ENCODE data around the gene NTRK2. TPM values are rescaled to one million over a fixed set of nuclear protein-coding genes. Genes with fewer than 3 reads are reported as not detected.

The NTRK2 gene
- total and polyA plus RNA-seq, 2 experiments from 2014 or later: 0.03 TPM; not detected in 1

DNA sequence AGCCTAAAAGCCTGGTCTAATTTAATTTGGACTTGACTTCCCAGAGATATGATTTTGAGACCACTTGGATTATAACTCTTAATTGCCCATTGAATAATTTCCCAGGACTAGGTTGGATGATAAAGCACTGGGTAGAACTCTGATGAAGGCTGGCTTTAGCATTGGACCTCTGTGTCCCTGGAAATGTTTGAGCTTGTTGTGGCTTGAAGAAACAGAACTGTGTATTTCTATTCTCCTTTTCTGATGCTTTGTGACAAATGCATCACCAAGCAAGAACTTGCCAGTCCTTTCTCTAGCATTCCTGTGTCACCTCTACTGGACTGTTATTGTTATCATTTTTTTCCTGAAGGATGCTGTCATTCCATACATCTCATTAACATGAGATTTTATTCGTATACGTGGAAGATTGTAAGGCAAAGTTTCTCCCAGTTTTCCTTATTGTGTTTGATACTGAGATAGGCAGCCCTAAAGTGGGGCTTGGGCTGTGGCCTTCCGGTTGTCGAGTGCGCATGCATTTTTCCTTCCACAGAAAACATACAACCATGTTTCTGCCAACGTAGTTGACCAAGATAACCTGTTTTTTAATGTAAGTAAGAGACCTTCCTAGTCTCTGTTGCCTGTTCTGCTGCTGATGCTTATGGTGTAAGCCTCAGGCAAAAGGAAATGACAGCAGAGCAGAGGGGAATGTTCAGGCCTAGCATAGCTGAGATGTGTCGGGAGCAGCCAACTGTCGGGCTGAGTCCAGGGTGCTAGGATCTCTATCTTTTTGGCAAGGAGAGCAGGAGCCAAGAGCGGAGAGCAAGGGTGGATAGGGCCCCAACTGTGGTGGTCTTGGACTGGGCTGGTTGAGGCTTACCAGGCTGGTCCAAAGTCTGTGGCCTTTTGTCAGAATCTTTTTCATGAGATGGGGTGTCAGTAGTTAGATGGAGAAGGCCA is 2.3 kb downstream of the NTRK2 start:
- no peak overlapping the region for H3K4me3 Mint-ChIP-seq
- no peak for DNase-seq (ENCODE audit: low spot score)
- H3K27me3 ChIP-seq (ENCODE audit: insufficient read depth): peaks cover 67% of the 10 kb centered on the region
- H3K27ac ChIP-seq (ENCODE audit: low read depth): no peak overlapping the region
- H3K9me3 Mint-ChIP-seq: no peaks in the 10 kb centered on the region; the same call in 1 of the 3 replicates
- no peak for ATAC-seq
- H3K9me2 ChIP-seq (ENCODE audit: insufficient read depth): no peaks in the 10 kb centered on the region
- no peak overlapping the region for H3K4me3 ChIP-seq
- no peaks in the 10 kb centered on the region for H4K20me1 ChIP-seq (replicated peaks; ENCODE audit: insufficient read depth)
- TF ChIP-seq ZNF331 (CRISPR knock-in tag; IDR thresholded peaks at IDR 0.05; ENCODE audit: low read depth): no peak
- TF ChIP-seq EZH2 (IDR thresholded peaks at IDR 0.05; ENCODE audit: low read depth, unreplicated experiment): no peak
- no peak for TF ChIP-seq EZH2phosphoT487 (IDR thresholded peaks at IDR 0.05; ENCODE audit: unreplicated experiment)
- TF ChIP-seq CREB1 (CRISPR knock-in tag; IDR thresholded peaks at IDR 0.05; ENCODE audit: low read depth): no peak
- no peak for TF ChIP-seq CTCF (conservative IDR thresholded peaks at IDR 0.05; ENCODE audit: low read depth in 2 of 2)
- TF ChIP-seq POLR2AphosphoS5 (IDR thresholded peaks at IDR 0.05; ENCODE audit: low read depth): no peak
- TF ChIP-seq, protein P1, sequence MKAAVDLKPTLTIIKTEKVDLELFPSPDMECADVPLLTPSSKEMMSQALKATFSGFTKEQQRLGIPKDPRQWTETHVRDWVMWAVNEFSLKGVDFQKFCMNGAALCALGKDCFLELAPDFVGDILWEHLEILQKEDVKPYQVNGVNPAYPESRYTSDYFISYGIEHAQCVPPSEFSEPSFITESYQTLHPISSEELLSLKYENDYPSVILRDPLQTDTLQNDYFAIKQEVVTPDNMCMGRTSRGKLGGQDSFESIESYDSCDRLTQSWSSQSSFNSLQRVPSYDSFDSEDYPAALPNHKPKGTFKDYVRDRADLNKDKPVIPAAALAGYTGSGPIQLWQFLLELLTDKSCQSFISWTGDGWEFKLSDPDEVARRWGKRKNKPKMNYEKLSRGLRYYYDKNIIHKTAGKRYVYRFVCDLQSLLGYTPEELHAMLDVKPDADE (IDR thresholded peaks at IDR 0.05): no peak
- TF ChIP-seq NANOG (IDR thresholded peaks at IDR 0.05; ENCODE audit: borderline replicate concordance): no peak
- TF ChIP-seq, protein P2, sequence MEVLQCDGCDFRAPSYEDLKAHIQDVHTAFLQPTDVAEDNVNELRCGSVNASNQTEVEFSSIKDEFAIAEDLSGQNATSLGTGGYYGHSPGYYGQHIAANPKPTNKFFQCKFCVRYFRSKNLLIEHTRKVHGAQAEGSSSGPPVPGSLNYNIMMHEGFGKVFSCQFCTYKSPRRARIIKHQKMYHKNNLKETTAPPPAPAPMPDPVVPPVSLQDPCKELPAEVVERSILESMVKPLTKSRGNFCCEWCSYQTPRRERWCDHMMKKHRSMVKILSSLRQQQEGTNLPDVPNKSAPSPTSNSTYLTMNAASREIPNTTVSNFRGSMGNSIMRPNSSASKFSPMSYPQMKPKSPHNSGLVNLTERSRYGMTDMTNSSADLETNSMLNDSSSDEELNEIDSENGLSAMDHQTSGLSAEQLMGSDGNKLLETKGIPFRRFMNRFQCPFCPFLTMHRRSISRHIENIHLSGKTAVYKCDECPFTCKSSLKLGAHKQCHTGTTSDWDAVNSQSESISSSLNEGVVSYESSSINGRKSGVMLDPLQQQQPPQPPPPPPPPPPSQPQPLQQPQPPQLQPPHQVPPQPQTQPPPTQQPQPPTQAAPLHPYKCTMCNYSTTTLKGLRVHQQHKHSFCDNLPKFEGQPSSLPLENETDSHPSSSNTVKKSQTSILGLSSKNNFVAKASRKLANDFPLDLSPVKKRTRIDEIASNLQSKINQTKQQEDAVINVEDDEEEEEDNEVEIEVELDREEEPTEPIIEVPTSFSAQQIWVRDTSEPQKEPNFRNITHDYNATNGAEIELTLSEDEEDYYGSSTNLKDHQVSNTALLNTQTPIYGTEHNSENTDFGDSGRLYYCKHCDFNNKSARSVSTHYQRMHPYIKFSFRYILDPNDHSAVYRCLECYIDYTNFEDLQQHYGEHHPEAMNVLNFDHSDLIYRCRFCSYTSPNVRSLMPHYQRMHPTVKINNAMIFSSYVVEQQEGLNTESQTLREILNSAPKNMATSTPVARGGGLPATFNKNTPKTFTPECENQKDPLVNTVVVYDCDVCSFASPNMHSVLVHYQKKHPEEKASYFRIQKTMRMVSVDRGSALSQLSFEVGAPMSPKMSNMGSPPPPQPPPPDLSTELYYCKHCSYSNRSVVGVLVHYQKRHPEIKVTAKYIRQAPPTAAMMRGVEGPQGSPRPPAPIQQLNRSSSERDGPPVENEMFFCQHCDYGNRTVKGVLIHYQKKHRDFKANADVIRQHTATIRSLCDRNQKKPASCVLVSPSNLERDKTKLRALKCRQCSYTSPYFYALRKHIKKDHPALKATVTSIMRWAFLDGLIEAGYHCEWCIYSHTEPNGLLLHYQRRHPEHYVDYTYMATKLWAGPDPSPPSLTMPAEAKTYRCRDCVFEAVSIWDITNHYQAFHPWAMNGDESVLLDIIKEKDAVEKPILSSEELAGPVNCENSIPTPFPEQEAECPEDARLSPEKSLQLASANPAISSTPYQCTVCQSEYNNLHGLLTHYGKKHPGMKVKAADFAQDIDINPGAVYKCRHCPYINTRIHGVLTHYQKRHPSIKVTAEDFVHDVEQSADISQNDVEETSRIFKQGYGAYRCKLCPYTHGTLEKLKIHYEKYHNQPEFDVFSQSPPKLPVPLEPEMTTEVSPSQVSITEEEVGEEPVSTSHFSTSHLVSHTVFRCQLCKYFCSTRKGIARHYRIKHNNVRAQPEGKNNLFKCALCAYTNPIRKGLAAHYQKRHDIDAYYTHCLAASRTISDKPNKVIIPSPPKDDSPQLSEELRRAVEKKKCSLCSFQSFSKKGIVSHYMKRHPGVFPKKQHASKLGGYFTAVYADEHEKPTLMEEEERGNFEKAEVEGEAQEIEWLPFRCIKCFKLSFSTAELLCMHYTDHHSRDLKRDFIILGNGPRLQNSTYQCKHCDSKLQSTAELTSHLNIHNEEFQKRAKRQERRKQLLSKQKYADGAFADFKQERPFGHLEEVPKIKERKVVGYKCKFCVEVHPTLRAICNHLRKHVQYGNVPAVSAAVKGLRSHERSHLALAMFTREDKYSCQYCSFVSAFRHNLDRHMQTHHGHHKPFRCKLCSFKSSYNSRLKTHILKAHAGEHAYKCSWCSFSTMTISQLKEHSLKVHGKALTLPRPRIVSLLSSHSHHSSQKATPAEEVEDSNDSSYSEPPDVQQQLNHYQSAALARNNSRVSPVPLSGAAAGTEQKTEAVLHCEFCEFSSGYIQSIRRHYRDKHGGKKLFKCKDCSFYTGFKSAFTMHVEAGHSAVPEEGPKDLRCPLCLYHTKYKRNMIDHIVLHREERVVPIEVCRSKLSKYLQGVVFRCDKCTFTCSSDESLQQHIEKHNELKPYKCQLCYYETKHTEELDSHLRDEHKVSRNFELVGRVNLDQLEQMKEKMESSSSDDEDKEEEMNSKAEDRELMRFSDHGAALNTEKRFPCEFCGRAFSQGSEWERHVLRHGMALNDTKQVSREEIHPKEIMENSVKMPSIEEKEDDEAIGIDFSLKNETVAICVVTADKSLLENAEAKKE (CRISPR knock-in tag; IDR thresholded peaks at IDR 0.05): no peak
- no peak for TF ChIP-seq STAT1 (IDR thresholded peaks at IDR 0.05; ENCODE audit: unreplicated experiment)
- H3K4me2 ChIP-seq: no peak overlapping the region
- no peaks in the 10 kb centered on the region for H3K36me3 Mint-ChIP-seq (ENCODE audit: low read depth)
- peaks cover 4% of the 10 kb centered on the region; the same call in 1 of the 2 replicates for H3K4me1 ChIP-seq (ENCODE audit: insufficient read depth)
- no peaks in the 10 kb centered on the region for H3K36me3 ChIP-seq (ENCODE audit: insufficient read depth)
- peaks cover 47% of the 10 kb centered on the region for H3K27me3 Mint-ChIP-seq (ENCODE audit: insufficient read depth, low read depth, poor library complexity)
- no peak overlapping the region for H3K27ac Mint-ChIP-seq
- H3F3A ChIP-seq (replicated peaks; ENCODE audit: low read depth): no peaks in the 10 kb centered on the region
- peaks cover 13% of the 10 kb centered on the region for H3K4me1 Mint-ChIP-seq
- no peak overlapping the region for H2AFZ ChIP-seq
- no peaks in the 10 kb centered on the region for H3K79me2 ChIP-seq (replicated peaks; ENCODE audit: insufficient read depth)

Measured in GM23338 (cell line).